ENCODE measurements around the gene NEU3.
"Not testable (repeated sequence)": the region's sequence is repeated elsewhere in the genome, so short reads cannot be mapped to it uniquely, and the experiment has no call there.

NEU3 gene

GRCh38 chr11:74984730-74985129 lies 4.0 kb upstream of the NEU3 start:
- no peak for DNase-seq (ENCODE audit: low read depth)

DNA sequence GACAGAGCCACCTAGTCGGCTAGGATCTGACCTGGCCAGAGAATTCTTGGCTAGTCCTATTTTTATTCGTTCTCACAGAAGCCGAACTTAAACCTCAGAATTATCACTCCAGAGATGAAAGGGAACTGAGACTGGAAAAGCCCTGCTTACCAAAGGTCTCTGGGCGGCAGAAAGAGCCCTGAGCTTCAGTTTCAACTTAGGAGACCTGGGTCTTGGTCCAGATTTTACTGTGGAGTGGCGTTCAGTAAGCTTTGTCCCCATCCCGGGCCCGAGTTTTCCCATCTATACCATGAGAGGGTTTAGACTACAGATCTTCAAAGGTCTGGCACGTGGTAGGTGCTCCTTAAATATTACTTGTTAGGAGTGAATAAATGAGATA lies 516 bp downstream of the NEU3 start:
- DNase-seq (ENCODE audit: low read depth) = peak; percentile 4

GRCh38 chr11:74990150-74990549 lies 1.4 kb downstream of the NEU3 start:
- DNase-seq (ENCODE audit: low read depth) = not testable (repeated sequence)

GRCh38 chr11:74990941-74991340 lies 2.2 kb downstream of the NEU3 start:
- no peak for DNase-seq (ENCODE audit: low read depth)

GRCh38 chr11:74992852-74993251 lies 4.1 kb downstream of the NEU3 start:
- DNase-seq (ENCODE audit: low read depth) = no peak

DNA sequence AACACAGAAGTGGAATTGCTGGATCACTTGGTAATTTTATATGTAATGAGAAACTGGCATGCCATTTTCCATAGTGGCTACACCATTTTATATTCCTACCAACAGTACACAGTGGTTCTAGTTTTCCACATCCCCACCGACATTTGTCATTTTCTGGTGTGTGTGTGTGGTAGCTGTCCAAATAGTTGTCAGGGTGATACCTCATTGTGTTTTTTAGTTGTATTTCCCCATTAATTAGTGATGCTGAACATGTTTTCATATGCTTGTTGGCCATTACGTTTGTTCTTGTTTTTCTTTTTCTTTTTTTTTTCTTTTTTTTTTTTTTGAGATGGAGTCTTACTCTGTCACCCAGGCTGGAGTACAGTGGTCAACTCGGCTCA lies 12.2 kb downstream of the NEU3 start:
- DNase-seq (ENCODE audit: low read depth) = no peak

DNA sequence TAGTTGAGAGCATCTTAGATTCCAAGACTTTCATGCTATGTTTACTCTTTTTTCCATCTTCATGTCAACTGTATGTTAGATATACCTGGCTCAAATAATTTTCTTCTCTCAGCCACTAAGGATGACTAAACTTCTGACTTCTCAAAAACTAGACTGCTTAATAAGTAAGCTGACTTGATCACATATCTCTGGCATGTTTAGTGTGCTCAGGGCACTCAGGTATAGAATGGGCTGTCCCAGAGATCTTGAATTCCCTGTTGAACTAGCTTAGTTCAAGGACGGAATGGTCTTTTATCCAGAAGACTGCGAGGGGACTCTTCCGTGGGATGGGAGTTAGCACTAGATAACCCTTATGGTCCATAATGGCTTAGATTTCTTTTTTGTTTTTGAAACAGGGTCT lies 13.0 kb downstream of the NEU3 start:
- DNase-seq (ENCODE audit: low read depth) = no peak

- no peak for DNase-seq (ENCODE audit: low read depth)
Observed at GRCh38 chr11:75002516-75002915, 13.8 kb downstream of the NEU3 start.

- DNase-seq (ENCODE audit: low read depth) = no peak
Observed at GRCh38 chr11:75004215-75004614, 15.5 kb downstream of the NEU3 start.

DNA sequence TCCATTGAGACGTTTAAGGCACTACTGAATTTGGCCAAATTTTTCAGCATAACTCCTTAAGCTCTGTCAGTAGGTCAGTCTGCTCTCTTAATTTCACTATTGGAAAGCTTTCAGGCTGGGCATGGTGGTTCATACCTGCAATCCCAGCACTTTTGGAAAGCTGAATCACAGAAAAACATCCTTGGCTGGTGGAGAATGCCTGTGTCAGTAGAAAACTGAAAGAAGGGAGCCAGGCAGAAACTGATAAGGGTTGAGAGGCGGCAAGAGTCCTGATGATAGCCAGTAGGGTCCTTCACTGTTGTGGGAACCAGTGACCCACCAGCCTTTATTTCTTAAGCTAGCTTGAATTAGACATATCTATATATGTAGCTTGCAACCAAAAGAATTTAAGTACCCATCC lies 22.6 kb downstream of the NEU3 start:
- no peak for DNase-seq (ENCODE audit: low read depth)

DNA sequence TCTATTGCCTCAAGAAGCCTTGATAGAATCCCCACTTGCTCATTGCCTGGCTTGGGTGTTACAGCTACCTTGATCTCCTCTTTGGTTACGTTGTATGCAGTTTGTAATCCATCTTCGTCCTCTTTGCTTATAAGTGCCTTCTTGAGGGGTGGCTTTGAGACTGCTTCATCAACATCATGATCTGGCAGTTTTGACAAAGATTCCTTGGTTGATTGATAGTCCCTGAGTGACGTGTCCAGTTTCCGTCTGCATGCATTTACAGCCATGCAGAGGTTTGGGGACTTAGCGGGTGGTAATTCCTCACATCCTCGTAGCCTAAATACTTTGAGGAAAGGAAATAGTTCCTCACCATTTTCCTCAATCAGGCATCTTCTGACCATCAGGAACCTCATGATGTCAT lies 23.1 kb downstream of the NEU3 start:
- DNase-seq (ENCODE audit: low read depth) = no peak

DNA sequence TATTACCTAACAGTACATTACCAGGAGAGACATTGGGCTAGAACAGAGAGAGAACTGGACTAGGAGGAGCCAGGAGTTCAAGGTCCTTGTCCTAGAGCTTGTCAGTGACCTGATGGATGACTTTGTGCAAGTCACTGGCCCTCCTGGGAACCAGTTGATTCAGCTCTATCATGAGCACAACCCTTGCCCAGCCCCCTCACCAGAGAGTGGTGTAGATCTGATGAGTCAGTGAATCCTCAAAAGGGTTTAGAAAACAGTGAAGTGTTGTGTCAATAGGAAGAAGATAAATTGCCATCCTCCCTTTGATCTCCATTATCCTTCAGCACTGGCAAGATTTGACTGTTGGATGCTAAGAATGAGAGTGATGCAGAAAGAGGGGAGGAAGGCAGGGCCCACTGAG lies 24.3 kb downstream of the NEU3 start:
- no peak for DNase-seq (ENCODE audit: low read depth)

- no peak for DNase-seq (ENCODE audit: low read depth)
Observed at GRCh38 chr11:75014129-75014528, 25.4 kb downstream of the NEU3 start.

GRCh38 chr11:75019200-75019599 lies 30.5 kb downstream of the NEU3 start:
- DNase-seq (ENCODE audit: low read depth) = not testable (repeated sequence)

DNA sequence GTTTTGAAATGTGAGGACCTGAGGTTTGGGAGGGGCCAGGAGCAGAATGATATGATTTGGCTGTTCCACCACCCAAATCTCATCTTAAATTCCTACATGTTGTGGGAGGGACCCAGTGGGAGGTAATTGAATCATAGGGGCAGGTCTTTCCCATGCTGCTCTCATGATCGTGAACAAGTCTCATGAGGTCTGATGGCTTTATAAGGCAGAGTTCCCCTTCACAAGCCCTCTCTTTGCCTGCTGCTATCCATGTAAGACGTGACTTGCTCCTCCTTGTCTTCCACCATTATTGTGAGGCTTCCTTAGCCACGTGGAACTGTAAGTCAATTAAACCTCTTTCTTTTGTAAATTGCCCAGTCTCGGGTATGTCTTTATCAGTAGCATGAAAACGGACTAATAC lies 31.6 kb downstream of the NEU3 start:
- DNase-seq (ENCODE audit: low read depth) = not testable (repeated sequence)

DNA sequence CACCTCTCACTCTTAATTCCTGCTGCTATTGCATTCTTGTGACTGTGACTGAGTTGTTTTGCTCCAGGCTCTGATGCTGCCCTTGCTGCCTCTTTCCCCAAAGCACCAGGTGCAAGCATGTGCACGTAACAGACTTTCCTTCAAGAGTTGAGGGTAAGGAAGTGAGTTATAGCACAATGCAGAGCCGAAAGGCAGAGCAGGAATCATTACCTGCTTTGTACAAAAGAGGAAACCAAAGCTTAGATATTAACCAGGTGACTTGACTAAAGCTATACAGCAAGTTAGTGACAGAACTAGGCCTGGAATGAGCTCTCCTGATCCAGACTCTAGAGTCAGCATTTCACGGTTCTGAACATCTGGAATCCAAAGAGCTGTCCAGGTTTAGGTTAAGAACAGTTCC lies 33.6 kb downstream of the NEU3 start:
- no peak for DNase-seq (ENCODE audit: low read depth)

DNA sequence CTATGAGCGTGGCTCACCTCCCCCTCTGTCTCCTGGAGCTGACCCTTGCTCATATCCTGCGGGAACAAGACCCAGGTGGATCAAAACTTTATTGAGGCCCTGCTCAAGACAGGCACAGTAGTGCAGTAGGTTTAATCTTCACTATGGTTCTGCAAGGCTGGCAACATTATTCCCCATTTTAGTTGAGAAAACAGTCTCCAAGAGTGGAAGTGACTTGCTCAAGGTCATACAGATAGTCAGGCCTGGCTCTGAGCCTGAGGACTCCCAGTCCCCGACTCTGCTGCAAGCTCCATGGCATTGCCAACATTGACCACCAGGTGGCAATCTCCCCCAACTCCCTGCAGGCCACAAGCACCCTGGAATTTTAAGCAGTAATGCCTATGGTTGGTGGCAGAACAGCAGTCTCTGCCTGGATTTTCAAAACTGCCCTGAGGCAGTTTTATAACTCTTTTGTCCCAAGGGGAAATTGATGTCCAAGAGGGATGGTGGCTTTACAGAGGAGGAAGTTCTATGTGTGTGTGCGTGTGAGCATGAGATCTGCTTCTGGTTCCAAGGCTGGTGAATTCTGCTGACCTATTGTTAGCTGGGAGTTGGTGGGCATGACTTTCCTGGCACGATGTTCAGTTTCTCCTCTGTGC lies 34.1 kb downstream of the NEU3 start:
- DNase-seq (ENCODE audit: low read depth) = peak; percentile 60

DNA sequence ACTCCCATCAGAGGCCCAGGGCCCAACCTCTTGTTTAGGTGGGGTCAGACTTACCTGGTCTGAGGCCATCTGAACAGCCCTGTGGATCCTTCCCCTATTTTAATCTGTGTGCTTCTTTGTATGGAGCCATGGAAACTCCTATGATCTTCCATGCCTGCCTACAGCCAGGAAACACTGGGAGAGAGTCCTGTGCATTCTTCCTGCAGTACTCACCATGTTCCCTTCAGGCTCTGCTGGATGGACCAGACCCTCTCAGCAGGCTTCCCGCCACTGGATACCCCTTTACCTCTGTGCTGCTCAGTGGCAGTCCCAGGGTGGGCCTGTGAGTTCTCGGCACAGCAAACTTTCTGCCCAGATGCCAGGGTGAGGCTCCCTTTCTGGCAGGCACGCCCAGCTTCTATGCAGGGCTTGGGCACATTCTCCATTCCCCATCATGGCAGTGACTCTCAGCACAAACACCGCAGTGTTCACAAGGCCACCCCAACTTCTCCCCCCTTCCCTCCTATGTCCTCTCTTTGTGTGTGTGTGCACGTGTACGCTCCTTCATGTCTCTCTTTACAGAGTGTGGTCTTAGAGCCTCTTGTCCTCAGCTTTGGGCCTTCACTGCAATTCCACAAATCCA lies 34.8 kb downstream of the NEU3 start:
- no peak for DNase-seq (ENCODE audit: low read depth)

GRCh38 chr11:75024068-75024449 lies 35.3 kb downstream of the NEU3 start:
- no peak for DNase-seq (ENCODE audit: low read depth)

DNA sequence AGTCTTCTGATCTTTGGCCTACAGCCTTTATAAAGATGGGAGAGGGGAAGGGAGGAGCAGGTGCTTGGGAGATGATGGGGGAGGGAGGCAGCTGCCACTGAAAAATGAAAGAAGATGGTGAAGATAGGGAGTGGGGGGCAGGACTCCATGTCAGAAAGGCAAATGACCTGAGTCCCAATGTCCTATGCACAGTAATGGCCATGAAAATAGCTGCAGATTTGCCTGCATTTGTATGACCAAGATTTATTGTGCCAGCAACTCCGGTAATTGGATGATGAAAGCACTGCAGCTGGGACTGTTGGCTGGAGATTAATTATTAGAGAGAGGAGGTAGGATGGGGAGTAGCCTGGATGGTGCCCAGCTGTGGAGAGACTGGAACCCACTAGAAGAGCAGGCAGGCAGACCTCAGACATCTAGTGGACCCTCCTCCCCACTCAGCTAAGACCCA lies 36.1 kb downstream of the NEU3 start:
- DNase-seq (ENCODE audit: low read depth) = no peak

GRCh38 chr11:75025561-75025960 lies 36.8 kb downstream of the NEU3 start:
- no peak for DNase-seq (ENCODE audit: low read depth)

GRCh38 chr11:75028321-75028720 lies 39.6 kb downstream of the NEU3 start:
- DNase-seq (ENCODE audit: low read depth) = no peak

DNA sequence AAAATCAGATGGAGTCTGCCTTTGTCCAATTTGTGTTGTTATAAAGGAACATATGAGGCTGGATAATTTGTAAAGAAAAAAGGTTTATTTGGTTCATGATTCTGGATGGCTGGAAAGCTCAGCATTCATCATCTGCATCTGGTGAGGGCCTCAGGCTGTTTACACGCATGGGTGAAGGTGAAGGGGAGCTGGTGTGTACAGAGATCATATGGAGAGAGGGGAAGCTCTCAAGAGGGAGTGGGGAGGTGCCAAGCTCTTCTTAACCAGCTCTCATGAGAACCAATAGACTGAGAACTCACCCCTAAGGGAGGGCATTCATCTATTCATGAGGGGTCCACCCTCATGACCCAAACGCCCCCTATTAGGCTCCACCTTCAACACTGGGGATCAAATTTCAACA lies 40.0 kb downstream of the NEU3 start:
- DNase-seq (ENCODE audit: low read depth) = no peak
